ENCODE measurements around the gene AKAP7. TPM values are rescaled to one million over a fixed set of nuclear protein-coding genes. Genes with fewer than 3 reads are reported as not detected.
"Not testable (repeated sequence)": the region's sequence is repeated elsewhere in the genome, so short reads cannot be mapped to it uniquely, and the experiment has no call there.

AKAP7 gene
- 10 to 100 TPM; 15.3 to 60.1 TPM for total RNA-seq

GRCh38 chr6:131135244-131136020 lies at the start of gene AKAP7:
TSS of gene AKAP7 (plus strand) at chr6:131135467. CDS start at chr6:131135764, 297 bp downstream.
- peak within 1 kb of the TSS; percentile 71 to 76 for H3K9ac ChIP-seq (ENCODE audit: low read depth in 2 of 2, low read length in 2 of 2)
- intact Hi-C loops (cut with DNase I) = no loop called here
- no peak for TF ChIP-seq CTCF (IDR thresholded peaks at IDR 0.05)

GRCh38 chr6:131090339-131090738 lies 44.9 kb upstream of the AKAP7 start:
- DNase-seq; H3K27me3 ChIP-seq; H3K4me3 ChIP-seq; H3K27ac ChIP-seq; H3K4me1 ChIP-seq; H3K9ac ChIP-seq (ENCODE audit: low read depth in 2 of 2, low read length in 2 of 2); H3K36me3 ChIP-seq; H3K9me3 ChIP-seq; intact Hi-C loops (cut with DNase I): not testable (repeated sequence)

More at GRCh38 chr6:131135244-131136020, at the start of gene AKAP7:
- DNase-seq = peak; percentile 74
- H3K9me3 ChIP-seq = no peaks in the 10 kb centered on the region
- peak within 1 kb of the TSS; percentile 85 for H3K27ac ChIP-seq
- no peaks in the 10 kb centered on the region for H3K4me1 ChIP-seq
- no peaks in the 10 kb centered on the region for H3K27me3 ChIP-seq
- H3K36me3 ChIP-seq = no peaks in the 10 kb centered on the region
- H3K4me3 ChIP-seq = peak within 1 kb of the TSS; percentile 66

GRCh38 chr6:131091944-131092343 lies 43.3 kb upstream of the AKAP7 start:
- H3K9ac ChIP-seq (ENCODE audit: low read depth in 2 of 2, low read length in 2 of 2); H3K9me3 ChIP-seq; H3K4me3 ChIP-seq; intact Hi-C loops (cut with DNase I); H3K27ac ChIP-seq; H3K27me3 ChIP-seq; H3K36me3 ChIP-seq; DNase-seq; H3K4me1 ChIP-seq: not testable (repeated sequence)

GRCh38 chr6:131093334-131093733 lies 41.9 kb upstream of the AKAP7 start:
- no peaks in the 10 kb centered on the region for H3K9me3 ChIP-seq
- no peak overlapping the region for H3K27ac ChIP-seq
- no peaks in the 10 kb centered on the region for H3K36me3 ChIP-seq
- intact Hi-C loops (cut with DNase I) = no loop called here
- H3K27me3 ChIP-seq = no peaks in the 10 kb centered on the region
- H3K4me1 ChIP-seq = no peaks in the 10 kb centered on the region
- no peak overlapping the region for H3K4me3 ChIP-seq
- TF ChIP-seq CTCF (IDR thresholded peaks at IDR 0.05) = no peak
- H3K9ac ChIP-seq (ENCODE audit: low read depth in 2 of 2, low read length in 2 of 2) = no peak overlapping the region
- no peak for DNase-seq

- DNase-seq = no peak
- no peak overlapping the region for H3K9ac ChIP-seq (ENCODE audit: low read depth in 2 of 2, low read length in 2 of 2)
- no peak overlapping the region for H3K27ac ChIP-seq
- intact Hi-C loops (cut with DNase I) = no loop called here
- no peak overlapping the region for H3K4me3 ChIP-seq
- H3K4me1 ChIP-seq = no peaks in the 10 kb centered on the region
- H3K9me3 ChIP-seq = no peaks in the 10 kb centered on the region
- no peaks in the 10 kb centered on the region for H3K27me3 ChIP-seq
- no peaks in the 10 kb centered on the region for H3K36me3 ChIP-seq
- no peak for TF ChIP-seq CTCF (IDR thresholded peaks at IDR 0.05)
Observed at GRCh38 chr6:131096786-131097185, 38.5 kb upstream of the AKAP7 start.

- no peak overlapping the region for H3K9ac ChIP-seq (ENCODE audit: low read depth in 2 of 2, low read length in 2 of 2)
- H3K27me3 ChIP-seq = no peaks in the 10 kb centered on the region
- no peaks in the 10 kb centered on the region for H3K36me3 ChIP-seq
- H3K4me1 ChIP-seq = no peaks in the 10 kb centered on the region
- no peak for DNase-seq
- TF ChIP-seq CTCF (IDR thresholded peaks at IDR 0.05) = no peak
- intact Hi-C loops (cut with DNase I) = no loop called here
- no peak overlapping the region for H3K4me3 ChIP-seq
- H3K27ac ChIP-seq = no peak overlapping the region
- H3K9me3 ChIP-seq = no peaks in the 10 kb centered on the region
Observed at GRCh38 chr6:131101911-131102680, 33.2 kb upstream of the AKAP7 start.
